ENCODE data around the gene IGFBP3.

Gene IGFBP3

GRCh38 chr7:45923290-45923689, 2.2 kb upstream of the IGFBP3 start:
- Histone ChIP-seq H3K27me3 (ENCODE audit: control insufficient read depth, insufficient read depth, low read length) (peaks cover 55% of the 10 kb centered on the region), H3K9me3 (ENCODE audit: control insufficient read depth, insufficient read depth, low read length) (no peaks in the 10 kb centered on the region), H3K27ac (ENCODE audit: low read depth, low read length) (no peak overlapping the region), H3K4me1 (ENCODE audit: control insufficient read depth, insufficient read depth, low read length) (peaks cover 43% of the 10 kb centered on the region), H3K9ac (ENCODE audit: low read depth, low read length) (no peak overlapping the region), H3K36me3 (ENCODE audit: control insufficient read depth, insufficient read depth, low read length) (no peaks in the 10 kb centered on the region), H3K4me3 (ENCODE audit: low read depth, low read length) (peak overlapping the region; percentile 77)

GRCh38 chr7:45922810-45923209, 1.7 kb upstream of the IGFBP3 start:
- H3K36me3 ChIP-seq (ENCODE audit: control insufficient read depth, insufficient read depth, low read length), result no peaks in the 10 kb centered on the region
- H3K9me3 ChIP-seq (ENCODE audit: control insufficient read depth, insufficient read depth, low read length), result no peaks in the 10 kb centered on the region
- H3K27ac ChIP-seq (ENCODE audit: low read depth, low read length), result no peak overlapping the region
- H3K4me3 ChIP-seq (ENCODE audit: low read depth, low read length), result peak overlapping the region; percentile 77
- H3K27me3 ChIP-seq (ENCODE audit: control insufficient read depth, insufficient read depth, low read length), result peaks cover 59% of the 10 kb centered on the region
- 0 out of 2 replicates have a peak overlapping the region, but pooled peaks have one; percentile 3 for H3K9ac ChIP-seq (ENCODE audit: low read depth, low read length)
- H3K4me1 ChIP-seq (ENCODE audit: control insufficient read depth, insufficient read depth, low read length), result peaks cover 45% of the 10 kb centered on the region

GRCh38 chr7:45921699-45922519, 837 bp upstream of the IGFBP3 start:
- H3K27me3 ChIP-seq (ENCODE audit: control insufficient read depth, insufficient read depth, low read length), result peaks cover 62% of the 10 kb centered on the region
- H3K9me3 ChIP-seq (ENCODE audit: control insufficient read depth, insufficient read depth, low read length), result no peaks in the 10 kb centered on the region
- no peak overlapping the region for H3K9ac ChIP-seq (ENCODE audit: low read depth, low read length)
- H3K4me3 ChIP-seq (ENCODE audit: low read depth, low read length), result peak overlapping the region; percentile 77
- H3K27ac ChIP-seq (ENCODE audit: low read depth, low read length), result no peak overlapping the region
- H3K4me1 ChIP-seq (ENCODE audit: control insufficient read depth, insufficient read depth, low read length), result peaks cover 46% of the 10 kb centered on the region
- no peaks in the 10 kb centered on the region for H3K36me3 ChIP-seq (ENCODE audit: control insufficient read depth, insufficient read depth, low read length)

- Histone ChIP-seq H3K36me3 (ENCODE audit: control insufficient read depth, insufficient read depth, low read length) (peaks cover 3% of the 10 kb centered on the region; the same call in 1 of the 2 replicates), H3K27me3 (ENCODE audit: control insufficient read depth, insufficient read depth, low read length) (peaks cover 62% of the 10 kb centered on the region), H3K4me1 (ENCODE audit: control insufficient read depth, insufficient read depth, low read length) (peaks cover 46% of the 10 kb centered on the region), H3K27ac (ENCODE audit: low read depth, low read length) (no peak overlapping the region), H3K4me3 (ENCODE audit: low read depth, low read length) (peak overlapping the region; percentile 77), H3K9ac (ENCODE audit: low read depth, low read length) (no peak overlapping the region), H3K9me3 (ENCODE audit: control insufficient read depth, insufficient read depth, low read length) (no peaks in the 10 kb centered on the region)
Observed at GRCh38 chr7:45921381-45921698, 268 bp upstream of the IGFBP3 start.

GRCh38 chr7:45919993-45920459, 1.0 kb downstream of the IGFBP3 start:
- no peak overlapping the region for H3K9ac ChIP-seq (ENCODE audit: low read depth, low read length)
- peaks cover 61% of the 10 kb centered on the region for H3K27me3 ChIP-seq (ENCODE audit: control insufficient read depth, insufficient read depth, low read length)
- peaks cover 46% of the 10 kb centered on the region for H3K4me1 ChIP-seq (ENCODE audit: control insufficient read depth, insufficient read depth, low read length)
- H3K36me3 ChIP-seq (ENCODE audit: control insufficient read depth, insufficient read depth, low read length), result peaks cover 12% of the 10 kb centered on the region
- H3K4me3 ChIP-seq (ENCODE audit: low read depth, low read length), result peak overlapping the region; percentile 77
- H3K27ac ChIP-seq (ENCODE audit: low read depth, low read length), result no peak overlapping the region
- H3K9me3 ChIP-seq (ENCODE audit: control insufficient read depth, insufficient read depth, low read length), result no peaks in the 10 kb centered on the region

GRCh38 chr7:45919231-45919784, 1.8 kb downstream of the IGFBP3 start:
- peak overlapping the region; percentile 77 for H3K4me3 ChIP-seq (ENCODE audit: low read depth, low read length)
- H3K36me3 ChIP-seq (ENCODE audit: control insufficient read depth, insufficient read depth, low read length), result peaks cover 20% of the 10 kb centered on the region
- H3K9ac ChIP-seq (ENCODE audit: low read depth, low read length), result no peak overlapping the region
- H3K4me1 ChIP-seq (ENCODE audit: control insufficient read depth, insufficient read depth, low read length), result peaks cover 41% of the 10 kb centered on the region
- H3K27me3 ChIP-seq (ENCODE audit: control insufficient read depth, insufficient read depth, low read length), result peaks cover 55% of the 10 kb centered on the region
- no peaks in the 10 kb centered on the region for H3K9me3 ChIP-seq (ENCODE audit: control insufficient read depth, insufficient read depth, low read length)
- H3K27ac ChIP-seq (ENCODE audit: low read depth, low read length), result no peak overlapping the region

GRCh38 chr7:45918556-45918955, 2.5 kb downstream of the IGFBP3 start:
- Histone ChIP-seq H3K9ac (ENCODE audit: low read depth, low read length) (no peak overlapping the region), H3K36me3 (ENCODE audit: control insufficient read depth, insufficient read depth, low read length) (peaks cover 21% of the 10 kb centered on the region), H3K4me3 (ENCODE audit: low read depth, low read length) (no peak overlapping the region), H3K4me1 (ENCODE audit: control insufficient read depth, insufficient read depth, low read length) (peaks cover 33% of the 10 kb centered on the region), H3K9me3 (ENCODE audit: control insufficient read depth, insufficient read depth, low read length) (no peaks in the 10 kb centered on the region), H3K27me3 (ENCODE audit: control insufficient read depth, insufficient read depth, low read length) (peaks cover 55% of the 10 kb centered on the region), H3K27ac (ENCODE audit: low read depth, low read length) (no peak overlapping the region)

GRCh38 chr7:45917658-45918057, 3.4 kb downstream of the IGFBP3 start:
- peak overlapping the region; percentile 18; the same call in 1 of the 2 replicates for H3K4me3 ChIP-seq (ENCODE audit: low read depth, low read length)
- H3K9me3 ChIP-seq (ENCODE audit: control insufficient read depth, insufficient read depth, low read length), result no peaks in the 10 kb centered on the region
- H3K27me3 ChIP-seq (ENCODE audit: control insufficient read depth, insufficient read depth, low read length), result peaks cover 50% of the 10 kb centered on the region
- H3K9ac ChIP-seq (ENCODE audit: low read depth, low read length), result no peak overlapping the region
- peaks cover 25% of the 10 kb centered on the region for H3K4me1 ChIP-seq (ENCODE audit: control insufficient read depth, insufficient read depth, low read length)
- no peak overlapping the region for H3K27ac ChIP-seq (ENCODE audit: low read depth, low read length)
- H3K36me3 ChIP-seq (ENCODE audit: control insufficient read depth, insufficient read depth, low read length), result peaks cover 26% of the 10 kb centered on the region

GRCh38 chr7:45917064-45917463, 4.0 kb downstream of the IGFBP3 start:
- H3K4me3 ChIP-seq (ENCODE audit: low read depth, low read length), result no peak overlapping the region
- H3K4me1 ChIP-seq (ENCODE audit: control insufficient read depth, insufficient read depth, low read length), result peaks cover 21% of the 10 kb centered on the region
- H3K27ac ChIP-seq (ENCODE audit: low read depth, low read length), result no peak overlapping the region
- H3K36me3 ChIP-seq (ENCODE audit: control insufficient read depth, insufficient read depth, low read length), result peaks cover 26% of the 10 kb centered on the region
- no peak overlapping the region for H3K9ac ChIP-seq (ENCODE audit: low read depth, low read length)
- H3K9me3 ChIP-seq (ENCODE audit: control insufficient read depth, insufficient read depth, low read length), result no peaks in the 10 kb centered on the region
- peaks cover 44% of the 10 kb centered on the region for H3K27me3 ChIP-seq (ENCODE audit: control insufficient read depth, insufficient read depth, low read length)

- peaks cover 26% of the 10 kb centered on the region for H3K36me3 ChIP-seq (ENCODE audit: control insufficient read depth, insufficient read depth, low read length)
- peaks cover 17% of the 10 kb centered on the region for H3K4me1 ChIP-seq (ENCODE audit: control insufficient read depth, insufficient read depth, low read length)
- H3K4me3 ChIP-seq (ENCODE audit: low read depth, low read length), result no peak overlapping the region
- H3K9ac ChIP-seq (ENCODE audit: low read depth, low read length), result no peak overlapping the region
- peaks cover 30% of the 10 kb centered on the region for H3K27me3 ChIP-seq (ENCODE audit: control insufficient read depth, insufficient read depth, low read length)
- no peak overlapping the region for H3K27ac ChIP-seq (ENCODE audit: low read depth, low read length)
- H3K9me3 ChIP-seq (ENCODE audit: control insufficient read depth, insufficient read depth, low read length), result no peaks in the 10 kb centered on the region
Observed at GRCh38 chr7:45915606-45916005, 5.5 kb downstream of the IGFBP3 start.

- H3K4me1 ChIP-seq (ENCODE audit: control insufficient read depth, insufficient read depth, low read length), result peaks cover 16% of the 10 kb centered on the region
- no peak overlapping the region for H3K9ac ChIP-seq (ENCODE audit: low read depth, low read length)
- no peaks in the 10 kb centered on the region for H3K9me3 ChIP-seq (ENCODE audit: control insufficient read depth, insufficient read depth, low read length)
- H3K27ac ChIP-seq (ENCODE audit: low read depth, low read length), result no peak overlapping the region
- H3K36me3 ChIP-seq (ENCODE audit: control insufficient read depth, insufficient read depth, low read length), result peaks cover 26% of the 10 kb centered on the region
- no peak overlapping the region for H3K4me3 ChIP-seq (ENCODE audit: low read depth, low read length)
- peaks cover 23% of the 10 kb centered on the region for H3K27me3 ChIP-seq (ENCODE audit: control insufficient read depth, insufficient read depth, low read length)
Observed at GRCh38 chr7:45914911-45915310, 6.2 kb downstream of the IGFBP3 start.

Data from HUES48 (cell line).